ENCODE data around the gene LAD1.

LAD1 gene

DNA sequence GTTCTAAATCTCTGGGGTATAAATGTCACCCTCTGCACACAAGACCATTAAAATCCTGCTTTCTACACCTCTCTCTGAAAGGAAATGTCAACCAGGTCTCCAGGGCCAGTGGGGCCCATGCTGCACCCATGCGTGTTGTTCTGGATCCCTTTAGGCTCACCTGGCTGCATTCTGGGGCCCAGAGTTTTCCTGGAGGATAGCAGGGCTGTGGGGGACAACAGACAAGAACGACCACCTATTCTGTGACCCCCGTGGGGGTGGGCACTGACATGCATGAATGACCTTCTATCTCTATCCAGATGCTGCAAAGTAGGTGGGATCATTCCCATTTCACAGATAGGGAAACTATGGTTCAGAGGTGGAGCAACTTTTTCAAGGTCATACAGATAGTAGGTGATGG, 63.2 kb downstream of the LAD1 start:
- TF ChIP-seq, protein P1, sequence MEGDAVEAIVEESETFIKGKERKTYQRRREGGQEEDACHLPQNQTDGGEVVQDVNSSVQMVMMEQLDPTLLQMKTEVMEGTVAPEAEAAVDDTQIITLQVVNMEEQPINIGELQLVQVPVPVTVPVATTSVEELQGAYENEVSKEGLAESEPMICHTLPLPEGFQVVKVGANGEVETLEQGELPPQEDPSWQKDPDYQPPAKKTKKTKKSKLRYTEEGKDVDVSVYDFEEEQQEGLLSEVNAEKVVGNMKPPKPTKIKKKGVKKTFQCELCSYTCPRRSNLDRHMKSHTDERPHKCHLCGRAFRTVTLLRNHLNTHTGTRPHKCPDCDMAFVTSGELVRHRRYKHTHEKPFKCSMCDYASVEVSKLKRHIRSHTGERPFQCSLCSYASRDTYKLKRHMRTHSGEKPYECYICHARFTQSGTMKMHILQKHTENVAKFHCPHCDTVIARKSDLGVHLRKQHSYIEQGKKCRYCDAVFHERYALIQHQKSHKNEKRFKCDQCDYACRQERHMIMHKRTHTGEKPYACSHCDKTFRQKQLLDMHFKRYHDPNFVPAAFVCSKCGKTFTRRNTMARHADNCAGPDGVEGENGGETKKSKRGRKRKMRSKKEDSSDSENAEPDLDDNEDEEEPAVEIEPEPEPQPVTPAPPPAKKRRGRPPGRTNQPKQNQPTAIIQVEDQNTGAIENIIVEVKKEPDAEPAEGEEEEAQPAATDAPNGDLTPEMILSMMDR (IDR thresholded peaks at IDR 0.05; ENCODE audit: extremely low read depth, insufficient read depth, missing control alignments), result no peak
- no peak for DNase-seq (ENCODE audit: low spot score)
- in situ Hi-C loops (cut with MboI; ENCODE audit: low pct_unique_long_range_greater_than_20kb, low sequenced_read_pairs, unreplicated experiment), result no loop called here

DNA sequence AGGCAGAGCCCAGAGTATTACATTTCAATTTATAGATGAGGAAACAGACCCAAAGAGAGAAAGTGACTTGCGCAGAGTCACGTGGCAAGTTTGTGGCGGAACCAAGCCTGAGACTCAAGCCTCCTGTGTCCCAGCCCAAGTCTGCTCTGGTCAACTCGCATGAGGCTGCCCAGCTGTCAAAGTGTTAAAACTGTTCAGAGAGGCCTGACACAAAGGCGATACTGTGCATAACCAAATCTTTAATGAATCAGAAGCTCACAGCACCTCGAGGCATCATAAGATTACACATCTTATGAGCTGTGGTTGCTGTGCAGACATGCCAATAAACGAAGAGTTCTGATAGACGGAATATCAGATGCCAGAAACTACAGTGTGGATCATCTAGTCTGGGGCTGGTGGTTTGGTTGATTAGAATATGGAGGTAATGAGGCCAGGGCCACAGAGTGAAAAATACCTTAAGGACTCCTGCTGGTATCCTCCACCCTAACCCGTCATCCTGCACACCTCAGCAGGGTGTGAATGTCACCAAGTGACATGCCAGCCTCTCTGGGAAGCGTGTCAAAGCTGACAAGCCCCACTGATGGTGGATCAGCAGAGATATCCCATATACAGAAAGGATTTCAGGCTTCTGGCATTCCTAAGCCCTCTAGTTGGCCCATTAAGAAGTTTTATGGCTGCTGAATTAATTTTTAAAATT, 63.8 kb downstream of the LAD1 start:
- TF ChIP-seq, protein P1 (IDR thresholded peaks at IDR 0.05; ENCODE audit: extremely low read depth, insufficient read depth, missing control alignments), result no peak
- in situ Hi-C loops (cut with MboI; ENCODE audit: low pct_unique_long_range_greater_than_20kb, low sequenced_read_pairs, unreplicated experiment), result no loop called here

GRCh38 chr1:201334325-201335173, 64.6 kb downstream of the LAD1 start:
- in situ Hi-C loops (cut with MboI; ENCODE audit: low pct_unique_long_range_greater_than_20kb, low sequenced_read_pairs, unreplicated experiment), result no loop called here
- TF ChIP-seq, protein P1 (IDR thresholded peaks at IDR 0.05; ENCODE audit: extremely low read depth, insufficient read depth, missing control alignments), result no peak
- no peak for DNase-seq (ENCODE audit: low spot score)

More for the DNA sequence above, 63.8 kb downstream of the LAD1 start:
- no peak for DNase-seq (ENCODE audit: low spot score)

GRCh38 chr1:201332616-201333335, 66.3 kb downstream of the LAD1 start:
- in situ Hi-C loops (cut with MboI; ENCODE audit: low pct_unique_long_range_greater_than_20kb, low sequenced_read_pairs, unreplicated experiment), result no loop called here

GRCh38 chr1:201332021-201332420, 67.1 kb downstream of the LAD1 start:
- no peak for DNase-seq (ENCODE audit: low spot score)
- in situ Hi-C loops (cut with MboI; ENCODE audit: low pct_unique_long_range_greater_than_20kb, low sequenced_read_pairs, unreplicated experiment), result no loop called here
- TF ChIP-seq, protein P1 (IDR thresholded peaks at IDR 0.05; ENCODE audit: extremely low read depth, insufficient read depth, missing control alignments), result no peak

More at GRCh38 chr1:201332616-201333335, 66.3 kb downstream of the LAD1 start:
- TF ChIP-seq, protein P1 (IDR thresholded peaks at IDR 0.05; ENCODE audit: extremely low read depth, insufficient read depth, missing control alignments), result no peak
- no peak for DNase-seq (ENCODE audit: low spot score)

DNA sequence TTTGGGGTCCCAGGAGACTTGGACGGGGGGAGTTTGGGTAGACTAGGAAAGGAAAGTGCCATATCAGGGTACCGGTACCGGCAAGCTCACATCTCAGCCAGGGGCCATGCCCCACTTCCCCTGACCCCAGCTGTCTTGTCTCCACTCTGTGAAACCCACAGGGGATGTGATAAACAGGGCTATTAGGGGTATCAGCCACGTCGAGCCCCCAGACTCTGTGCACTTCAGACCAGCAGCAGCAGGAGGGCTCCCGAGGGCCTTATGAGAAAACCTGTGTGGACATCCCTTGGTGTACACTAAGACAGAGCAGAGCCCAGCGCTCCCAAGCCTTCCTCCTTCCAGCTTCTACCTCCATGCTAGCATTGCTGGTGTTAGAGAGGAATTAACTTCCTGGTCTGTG, 68.0 kb downstream of the LAD1 start:
- TF ChIP-seq, protein P1 (IDR thresholded peaks at IDR 0.05; ENCODE audit: extremely low read depth, insufficient read depth, missing control alignments), result no peak
- no peak for DNase-seq (ENCODE audit: low spot score)
- in situ Hi-C loops (cut with MboI; ENCODE audit: low pct_unique_long_range_greater_than_20kb, low sequenced_read_pairs, unreplicated experiment), result no loop called here
